AG04450 (cell line): Measurements from ENCODE around the gene GALNT13. TPM values are rescaled to one million over a fixed set of nuclear protein-coding genes. Genes with fewer than 3 reads are reported as not detected.

ENCODE experiments used
- CTCF ChIA-PET: fragments of 300-600, 350-600 bp; formaldehyde crosslinking; extraction: SDS; loops from one replicate; lab custom pipeline; 2022; ENCODE audit warnings: antibody characterized with exemption, inconsistent platforms; lab: Charles Lee
- POLR2A ChIA-PET: fragments of 350-600 bp; formaldehyde crosslinking; extraction: SDS; loops from one replicate; lab custom pipeline; 2021; ENCODE audit warnings: antibody characterized with exemption, inconsistent platforms; lab: Yijun Ruan, JAX
- DNase-seq: peaks from one replicate; pipeline ENCODE4 v3.0.0-alpha.2; 2011; ENCODE audit warnings: low read depth, low spot score
- H3K27ac ChIP-seq: one replicate; pipeline ENCODE4 v1.5.1; 2012; ENCODE audit warnings: low read depth, low read length, control low read depth
- H3K27me3 ChIP-seq: one replicate; pipeline ENCODE4 v1.6.0; 2012; ENCODE audit warnings: low read length; ENCODE audit not compliant: control insufficient read depth, insufficient read depth
- H3K4me3 ChIP-seq: 2 replicates; pipeline ENCODE4 v1.5.1; 2011; ENCODE audit warnings: mild to moderate bottlenecking, low read depth, low read length, control low read depth
- H3K9me3 ChIP-seq: 2 replicates; pipeline ENCODE4 v1.5.1; 2012; ENCODE audit warnings: low read length; ENCODE audit not compliant: control insufficient read depth, insufficient read depth
- CTCF ChIP-seq: IDR thresholded peaks from 2 replicates; pipeline ENCODE4 v1.5.1; 2011; ENCODE audit warnings: low read depth, low read length, control low read depth, inconsistent platforms
- polyA plus RNA-seq: library from polyadenylated mRNA; depleted of rRNA; stranded (reverse); fragments of >200 nt; gene quantifications from 2 replicates; pipeline ENCODE4 v1.2.3, GENCODE V29; 2011

GALNT13 gene
- polyA plus RNA-seq, 1 experiment = not detected

DNA sequence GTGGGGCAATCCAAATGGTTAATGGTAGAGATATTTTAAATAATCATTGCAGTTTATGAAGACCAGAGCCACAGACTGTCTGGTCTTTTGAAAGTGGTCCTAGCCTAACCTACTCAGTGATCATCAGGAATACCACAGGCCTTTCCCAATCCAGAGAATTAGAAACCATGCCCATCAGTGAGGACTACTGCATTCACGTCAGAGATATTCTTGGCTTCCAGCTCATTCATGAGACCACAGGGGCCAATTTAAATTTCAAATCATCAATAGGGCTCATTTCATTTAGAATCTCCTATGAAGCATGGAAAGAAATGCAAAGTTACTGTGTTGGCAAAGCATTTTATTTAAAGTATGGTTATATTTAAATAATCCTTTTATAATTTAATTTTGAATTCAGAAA lies 464.5 kb downstream of the GALNT13 start:
- CTCF ChIA-PET = no interaction called here

DNA sequence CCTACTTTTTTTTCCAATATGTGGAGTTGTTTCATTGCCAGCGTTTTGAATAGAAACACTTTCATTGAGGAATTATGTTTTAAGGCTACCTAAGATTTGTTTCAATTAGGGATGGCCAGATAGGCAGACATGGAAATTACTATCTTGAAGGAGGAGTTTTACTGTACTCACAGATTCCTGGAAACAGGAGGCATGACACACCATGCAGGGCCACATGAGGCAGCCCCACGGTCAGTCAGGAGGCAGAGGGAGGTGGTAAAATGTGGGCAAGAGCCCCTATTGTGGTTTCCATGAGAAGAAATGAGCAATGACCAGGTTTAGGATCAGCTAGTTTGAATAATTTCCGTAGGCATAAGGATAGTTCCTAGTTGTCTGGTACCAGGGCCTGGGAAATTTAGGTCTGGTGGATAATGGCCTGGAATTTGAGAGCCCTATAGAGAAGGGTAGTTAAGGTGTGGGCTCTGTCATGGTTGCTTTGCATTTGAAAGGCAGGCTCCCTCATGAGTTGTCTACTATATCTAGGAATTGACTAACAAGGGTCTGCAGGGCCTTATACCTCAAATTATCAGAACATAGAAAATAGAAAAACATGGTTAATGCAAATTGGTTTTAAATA lies 466.7 kb downstream of the GALNT13 start:
- no peak for TF ChIP-seq CTCF

More for the DNA sequence above, 464.5 kb downstream of the GALNT13 start:
- Histone ChIP-seq H3K4me3 (no peak overlapping the region), H3K27ac (no peak overlapping the region), H3K9me3 (no peaks in the 10 kb centered on the region), H3K27me3 (no peaks in the 10 kb centered on the region)
- no peak for DNase-seq
- no peak for TF ChIP-seq CTCF
- POLR2A ChIA-PET = no interaction called here

GRCh38 chr2:154343282-154343681 lies 471.6 kb downstream of the GALNT13 start:
- TF ChIP-seq CTCF = no peak
- DNase-seq = no peak
- H3K27ac ChIP-seq = no peak overlapping the region
- ChIA-PET CTCF (no interaction called here), POLR2A (no interaction called here)
- no peak overlapping the region for H3K4me3 ChIP-seq
- H3K27me3 ChIP-seq = no peaks in the 10 kb centered on the region
- H3K9me3 ChIP-seq = no peaks in the 10 kb centered on the region

More for the DNA sequence above, 466.7 kb downstream of the GALNT13 start:
- DNase-seq = no peak
- no peak overlapping the region for H3K4me3 ChIP-seq
- H3K27me3 ChIP-seq = no peaks in the 10 kb centered on the region
- ChIA-PET CTCF (no interaction called here), POLR2A (no interaction called here)
- no peak overlapping the region for H3K27ac ChIP-seq
- H3K9me3 ChIP-seq = no peaks in the 10 kb centered on the region

DNA sequence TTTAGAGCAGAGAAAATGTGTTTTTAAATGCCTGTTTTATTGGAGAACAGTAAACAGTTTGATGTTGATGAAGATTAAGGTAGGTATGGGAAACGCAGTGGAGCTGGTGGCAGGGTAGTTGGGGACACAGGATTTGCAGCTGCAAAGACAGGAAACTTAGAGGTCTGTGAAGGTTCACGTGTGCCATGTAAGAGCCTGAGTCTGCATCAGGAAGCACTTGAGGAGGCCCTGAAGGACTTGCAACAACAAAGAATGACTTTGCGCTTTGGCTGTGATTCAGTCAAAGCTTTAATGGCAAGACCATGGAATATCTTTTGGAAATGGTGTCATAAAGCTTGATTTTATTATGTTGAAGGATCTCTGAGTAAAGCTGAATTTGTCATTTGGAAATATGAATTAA lies 479.2 kb downstream of the GALNT13 start:
- ChIA-PET POLR2A (no interaction called here), CTCF (no interaction called here)
- no peak overlapping the region for H3K4me3 ChIP-seq

More for the DNA sequence above, 479.2 kb downstream of the GALNT13 start:
- Histone ChIP-seq H3K27me3 (no peaks in the 10 kb centered on the region), H3K9me3 (peaks cover 7% of the 10 kb centered on the region), H3K27ac (no peak overlapping the region)
- DNase-seq = no peak
- TF ChIP-seq CTCF = no peak
